Measurements from ENCODE around the gene GAPVD1. TPM values are rescaled to one million over a fixed set of nuclear protein-coding genes. Genes with fewer than 3 reads are reported as not detected.

Gene GAPVD1
- total and polyA plus RNA-seq, 2 of the 8 experiments (the other 6 are each of a cell fraction or from before 2014, with no cell fraction given) = 5.5 to 40.5 TPM

DNA sequence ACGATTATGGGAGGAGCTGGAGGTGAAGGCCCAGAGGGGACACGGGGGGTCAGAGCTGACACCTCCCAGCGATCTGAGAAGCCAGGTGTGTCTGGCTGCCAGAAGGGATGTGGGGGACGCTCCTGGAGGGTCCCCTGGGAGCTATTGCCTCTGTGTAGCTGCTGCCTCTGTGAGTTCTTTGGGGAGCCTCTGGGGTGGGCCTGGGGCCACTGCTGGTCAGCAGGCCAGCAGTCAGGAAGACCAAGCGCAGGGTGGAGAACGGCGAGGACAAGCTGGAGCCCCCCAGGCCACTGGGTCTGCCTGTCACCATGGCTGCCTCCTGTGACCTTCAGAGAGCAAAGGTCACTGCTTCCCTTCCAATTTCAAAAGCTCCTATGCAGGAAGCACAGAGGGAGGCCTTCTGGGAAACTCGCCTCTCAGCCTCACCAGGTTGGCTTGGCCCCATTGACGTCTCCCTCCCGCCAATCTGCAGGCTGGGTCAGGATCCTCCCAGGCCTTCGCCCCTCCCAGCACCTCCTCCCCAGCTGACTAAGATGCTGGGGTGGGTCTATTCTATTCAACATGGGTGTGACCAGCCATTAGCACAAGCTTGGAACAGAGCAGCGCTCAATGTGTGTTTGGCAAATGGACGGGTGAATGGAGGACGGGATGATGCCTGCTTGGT lies 126.4 kb downstream of the GAPVD1 start:
- Histone ChIP-seq H2BK120ac (replicated peaks; ENCODE audit: low read depth, low read length) (no peak overlapping the region), H4K20me1 (replicated peaks in 1 of 2; ENCODE audit: control insufficient read depth in 1 of 2, insufficient read depth in 2 of 2, low read length in 2 of 2) (no peaks in the 10 kb centered on the region), H3K27me3 (replicated peaks in 1 of 4; ENCODE audit: control insufficient read depth in 3 of 4, extremely low read depth in 1 of 4, insufficient read depth in 3 of 4, low read length in 3 of 4) (no peaks in the 10 kb centered on the region; a peak in 1 of 7 replicates), H4K8ac (ENCODE audit: extremely low read depth, insufficient read depth, low read length) (no peak overlapping the region), H2AK5ac (ENCODE audit: low read depth, low read length) (no peak overlapping the region), H3K36me3 (ENCODE audit: control insufficient read depth in 2 of 4, insufficient read depth in 4 of 4, low read length in 3 of 4) (no peaks in the 10 kb centered on the region), H2BK20ac (ENCODE audit: low read length) (no peak overlapping the region), H3K79me2 (ENCODE audit: control insufficient read depth in 1 of 2, insufficient read depth in 2 of 2, low read length in 2 of 2) (no peaks in the 10 kb centered on the region), H4K91ac (replicated peaks; ENCODE audit: insufficient read length, low read length) (no peak overlapping the region), H3K23me2 (ENCODE audit: low read depth, low read length) (no peaks in the 10 kb centered on the region), H3K4ac (replicated peaks; ENCODE audit: insufficient read length, low read depth, low read length) (no peak overlapping the region), H3K9me3 (ENCODE audit: insufficient read depth in 2 of 2, low read depth in 1 of 2, low read length in 1 of 2) (no peaks in the 10 kb centered on the region), H2AFZ (ENCODE audit: low read length) (no peak overlapping the region), H3K14ac (ENCODE audit: insufficient read length) (no peak overlapping the region), H3K4me3 (ENCODE audit: extremely low read depth in 1 of 4, insufficient read depth in 2 of 4, low read depth in 3 of 4, low read length in 4 of 4) (no peak overlapping the region), H3K4me2 (ENCODE audit: insufficient read depth in 1 of 2, low read depth in 2 of 2, low read length in 2 of 2) (no peak overlapping the region), H3K18ac (ENCODE audit: extremely low read depth, low read length) (no peak overlapping the region), H3K9ac (replicated peaks in 1 of 4; ENCODE audit: extremely low read depth in 1 of 4, low read depth in 3 of 4, low read length in 3 of 4) (no peak overlapping the region), H3K4me1 (replicated peaks in 1 of 4; ENCODE audit: control insufficient read depth in 3 of 4, insufficient read depth in 4 of 4, low read length in 3 of 4) (peaks cover 0 to 3% (median 0%) of the 10 kb centered on the region in 4 experiments; a peak in 1 of 7 replicates), H3K56ac (replicated peaks; ENCODE audit: insufficient read length, low read depth, low read length) (no peak overlapping the region), H3K23ac (ENCODE audit: insufficient read length) (no peak overlapping the region), H4K5ac (ENCODE audit: insufficient read length, low read depth, low read length) (no peak overlapping the region), H3K79me1 (ENCODE audit: low read depth, low read length) (no peaks in the 10 kb centered on the region), H2BK5ac (ENCODE audit: low read depth, low read length) (no peak overlapping the region), H2BK15ac (ENCODE audit: low read length) (no peak overlapping the region), H3K27ac (ENCODE audit: low read depth, low read length) (no peak overlapping the region), H2BK12ac (ENCODE audit: low read depth, low read length) (no peak overlapping the region)
- 85% methylated on average over 13 of the region's 14 CpGs; no CpG with 5 or more reads in 1 of the 2 experiments for WGBS, 2 experiments (ENCODE audit: extremely low coverage in 1 of 2, insufficient coverage in 1 of 2, insufficient read length in 1 of 2, insufficient replicate concordance in 2 of 2, low coverage in 1 of 2, low lambda C conversion rate in 2 of 2, missing lambda C conversion rate in 1 of 2)
- DNase-seq (ENCODE audit: low read depth in 1 of 2, low spot score in 2 of 2) (no peak), FAIRE-seq (no peak)
- POLR2A ChIA-PET (ENCODE audit: partially characterized antibody) = interaction anchor here (0.9 to 1.0 kb wide), 2 partner anchors 21 to 269 kb away, joined by 3 read pairs; no protein-coding TSS in a partner anchor
- no peak for TF ChIP-seq SIRT6 (IDR thresholded peaks at IDR 0.05; ENCODE audit: low read length)
- CTCF ChIA-PET (ENCODE audit: partially characterized antibody) = interaction anchor here (1.0 to 1.1 kb wide), 2 partner anchors 13 to 20 kb away, joined by 3 read pairs; no protein-coding TSS in a partner anchor
